GM12872 (cell line): ENCODE data around the gene AGTRAP.

Source experiments
- TF ChIP-seq, protein P1 (sequence below): IDR thresholded peaks from 3 replicates; pipeline ENCODE4 v1.5.1; 2011; ENCODE audit warnings: low read depth, mild to moderate bottlenecking, low read length, moderate library complexity; ENCODE audit not compliant: insufficient read depth

The AGTRAP gene

GRCh38 chr1:11767922-11768704, 32.2 kb downstream of the AGTRAP start:
- TF ChIP-seq, protein P1, sequence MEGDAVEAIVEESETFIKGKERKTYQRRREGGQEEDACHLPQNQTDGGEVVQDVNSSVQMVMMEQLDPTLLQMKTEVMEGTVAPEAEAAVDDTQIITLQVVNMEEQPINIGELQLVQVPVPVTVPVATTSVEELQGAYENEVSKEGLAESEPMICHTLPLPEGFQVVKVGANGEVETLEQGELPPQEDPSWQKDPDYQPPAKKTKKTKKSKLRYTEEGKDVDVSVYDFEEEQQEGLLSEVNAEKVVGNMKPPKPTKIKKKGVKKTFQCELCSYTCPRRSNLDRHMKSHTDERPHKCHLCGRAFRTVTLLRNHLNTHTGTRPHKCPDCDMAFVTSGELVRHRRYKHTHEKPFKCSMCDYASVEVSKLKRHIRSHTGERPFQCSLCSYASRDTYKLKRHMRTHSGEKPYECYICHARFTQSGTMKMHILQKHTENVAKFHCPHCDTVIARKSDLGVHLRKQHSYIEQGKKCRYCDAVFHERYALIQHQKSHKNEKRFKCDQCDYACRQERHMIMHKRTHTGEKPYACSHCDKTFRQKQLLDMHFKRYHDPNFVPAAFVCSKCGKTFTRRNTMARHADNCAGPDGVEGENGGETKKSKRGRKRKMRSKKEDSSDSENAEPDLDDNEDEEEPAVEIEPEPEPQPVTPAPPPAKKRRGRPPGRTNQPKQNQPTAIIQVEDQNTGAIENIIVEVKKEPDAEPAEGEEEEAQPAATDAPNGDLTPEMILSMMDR: no peak

DNA sequence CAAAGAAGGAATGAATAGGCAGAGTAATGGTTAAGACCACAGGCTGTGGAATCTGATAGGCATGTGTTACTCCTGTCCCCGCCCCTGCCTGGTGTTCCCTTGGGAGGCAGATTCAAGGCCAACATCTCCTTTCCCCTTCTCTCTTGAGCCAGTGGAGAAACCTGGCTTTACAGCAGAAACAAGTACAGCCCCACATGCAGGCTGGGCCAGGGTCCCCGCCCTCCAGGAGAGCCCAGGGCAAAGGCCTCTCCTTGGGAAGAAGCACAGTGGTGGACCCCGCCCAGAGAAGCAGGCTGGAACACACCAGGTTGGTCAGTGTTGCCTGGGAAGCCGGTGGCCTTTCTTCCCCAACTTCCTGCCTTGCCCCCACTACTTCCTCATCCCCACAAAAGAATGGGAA, 32.9 kb downstream of the AGTRAP start:
- TF ChIP-seq, protein P1: no peak

GRCh38 chr1:11769274-11769673, 33.3 kb downstream of the AGTRAP start:
- TF ChIP-seq, protein P1: no peak

DNA sequence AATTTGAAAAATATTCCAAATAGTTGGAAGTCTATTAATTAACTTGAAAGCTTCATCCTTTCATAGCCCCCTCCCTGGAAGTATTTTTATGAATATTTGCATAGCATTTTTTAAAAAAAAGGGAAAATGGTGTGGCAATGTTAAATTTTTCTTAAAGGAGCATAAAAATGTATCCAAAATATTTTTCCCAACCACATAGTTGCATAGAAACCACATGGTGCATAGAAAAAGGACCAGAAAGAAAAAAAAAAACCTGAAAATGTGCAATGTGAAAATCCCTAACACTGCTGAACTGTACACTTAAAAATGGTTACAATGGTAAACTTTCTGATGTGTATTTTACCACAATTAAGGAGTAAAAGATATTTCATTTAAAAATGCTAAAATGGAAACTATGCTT, 34.1 kb downstream of the AGTRAP start:
- TF ChIP-seq, protein P1: no peak

DNA sequence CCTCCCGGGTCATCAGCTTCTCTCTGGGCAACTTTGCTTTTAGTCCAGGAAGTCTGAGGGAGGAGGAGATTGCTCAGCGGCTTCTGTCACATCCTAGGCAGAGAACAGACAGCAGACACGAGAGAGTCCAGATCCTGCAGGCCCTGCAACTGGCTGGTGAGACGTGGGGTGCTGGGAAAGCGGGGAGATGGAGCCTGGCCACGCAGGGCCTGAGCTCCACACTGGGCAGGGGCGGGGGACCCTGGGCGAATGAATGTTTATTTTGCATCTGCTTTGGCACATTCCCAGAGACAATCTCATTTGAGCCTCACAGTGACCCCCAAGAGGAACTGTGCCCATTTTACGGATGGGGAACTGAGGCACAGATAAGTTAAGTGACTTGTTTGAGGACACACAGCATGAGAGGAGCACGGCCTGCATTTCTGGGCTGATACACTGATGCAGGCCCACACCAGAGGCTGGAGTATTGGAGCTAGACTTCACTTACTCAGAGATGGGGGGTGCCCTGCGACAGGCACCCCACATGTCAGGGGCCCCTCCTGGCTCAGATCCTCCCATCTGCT, 35.6 kb downstream of the AGTRAP start:
- TF ChIP-seq, protein P1: no peak

DNA sequence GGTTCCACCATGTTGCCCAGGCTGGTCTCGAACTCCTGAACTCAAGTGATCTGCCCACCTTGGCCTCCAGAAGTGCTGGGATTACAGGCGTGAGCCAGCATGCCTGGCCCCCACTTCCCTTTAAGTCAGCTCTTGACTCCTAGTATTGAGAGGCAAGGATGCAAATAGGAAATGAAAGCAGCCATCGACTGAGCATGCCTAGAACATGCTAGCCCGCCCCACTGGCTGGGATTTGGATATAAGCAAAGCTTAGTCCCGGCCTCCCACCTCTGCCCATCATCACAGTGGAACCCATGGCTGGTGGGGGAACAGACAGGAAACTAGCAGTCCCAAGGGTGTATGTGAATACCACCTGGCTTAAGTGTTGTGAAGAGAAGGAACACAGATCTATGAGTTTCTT, 36.5 kb downstream of the AGTRAP start:
- TF ChIP-seq, protein P1: no peak

DNA sequence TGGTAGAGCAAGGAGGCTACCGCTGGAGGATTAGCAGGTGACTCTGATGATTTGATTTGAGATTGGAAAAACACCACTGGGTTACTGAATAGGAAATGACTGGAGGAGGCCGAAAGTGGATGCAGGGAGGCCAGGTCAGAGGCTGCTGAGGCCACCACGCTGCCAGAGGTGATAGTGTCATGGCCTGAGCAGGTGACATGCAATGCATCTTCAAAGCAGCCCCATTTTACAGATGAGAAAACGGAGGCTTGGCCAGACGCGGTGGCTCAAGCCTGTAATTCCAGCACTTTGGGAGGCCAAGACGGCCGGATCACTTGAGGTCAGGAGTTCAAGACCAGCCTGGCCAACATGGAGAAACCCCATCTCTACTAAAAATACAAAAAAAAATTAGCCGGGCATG, 38.8 kb downstream of the AGTRAP start:
- TF ChIP-seq, protein P1: no peak
